Measurements from ENCODE around the gene ZNF777. TPM values are rescaled to one million over a fixed set of nuclear protein-coding genes. Genes with fewer than 3 reads are reported as not detected.

ZNF777 gene
- total RNA-seq (2022; extraction: Qiagen RNA extraction), result 14.5 to 23.6 TPM (median 22.4 TPM) in 5 replicates

GRCh38 chr7:149460493-149461277, at the start of gene ZNF777:
Gene ZNF777 (minus strand): TSS chr7:149461062. CDS start chr7:149456022, 5,040 bp downstream.

DNA sequence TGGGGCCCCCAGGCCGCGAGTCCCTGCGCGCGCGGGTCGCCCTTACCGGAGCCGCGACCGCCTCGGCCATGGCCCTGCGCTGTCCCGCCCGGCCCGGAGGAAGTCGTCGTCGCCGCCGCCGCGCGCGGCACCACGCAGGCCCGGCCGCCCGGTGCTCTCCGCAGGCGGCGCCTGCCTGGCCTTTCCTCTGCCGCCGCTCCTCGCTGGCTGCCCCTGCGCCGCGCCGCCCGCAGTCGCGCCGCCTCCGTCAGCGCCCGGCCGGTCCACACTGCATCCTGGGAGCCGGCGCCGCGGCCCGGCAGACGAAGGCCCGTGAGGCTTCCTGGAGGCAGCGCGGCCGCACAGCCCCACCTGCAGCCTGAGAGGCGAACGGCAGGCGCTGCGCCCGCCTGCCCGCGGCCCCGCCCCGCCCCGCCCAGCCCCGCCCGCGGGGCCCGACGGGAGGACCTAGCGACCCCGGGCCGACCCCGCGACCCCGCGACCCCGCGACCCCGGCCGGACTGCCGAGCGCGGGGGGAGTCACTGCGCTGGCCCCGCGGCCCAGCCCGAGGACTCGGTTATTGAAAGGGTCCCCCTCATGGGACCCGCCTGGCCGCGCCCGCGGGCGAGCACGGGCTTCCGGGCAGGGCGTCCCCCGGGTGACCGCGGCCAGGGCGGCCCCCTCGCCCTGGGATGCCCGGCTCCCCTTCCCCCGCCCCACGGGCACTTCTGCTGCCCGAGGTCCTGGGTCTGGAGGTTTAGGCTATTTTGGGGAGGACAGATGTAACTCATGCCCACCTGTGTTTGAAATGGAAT, 36.8 kb upstream of the ZNF777 start, which contains the start of gene ZNF746:
TSS of gene ZNF746 (minus strand) at position 343 of the 795 bp plus-strand sequence. CDS start at position 70, 273 bp downstream.

Other genes with a start within 250 kb of the ZNF777 start
- gene ZNF212, start 221.4 kb downstream of the ZNF777 start, total RNA-seq (2022; extraction: Qiagen RNA extraction), result 8.5 to 10.6 TPM (median 9.6 TPM) in 5 replicates
- 3.8 to 6.8 TPM (median 5.8 TPM) in 5 replicates for gene ZNF783, start 198.9 kb downstream of the ZNF777 start, total RNA-seq (2022; extraction: Qiagen RNA extraction)
- gene ZNF746, start 36.7 kb upstream of the ZNF777 start, total RNA-seq (2022; extraction: Qiagen RNA extraction), result 13.8 to 21.9 TPM (median 19.7 TPM) in 5 replicates

Measured in A549 treated with dexamethasone at 1 μM for 4 hours (cell line).